HepG2 (cell line): ENCODE measurements around the gene PMS1. TPM values are rescaled to one million over a fixed set of nuclear protein-coding genes. Genes with fewer than 3 reads are reported as not detected.

Source experiments
- ATRX ChIP-seq: sonication (generic); formaldehyde crosslinking; IDR thresholded peaks from 2 replicates; pipeline ENCODE4 v1.4.0; 2020; ENCODE audit warnings: missing genetic modification reagents, borderline replicate concordance
- DRAP1 ChIP-seq: IDR thresholded peaks from 2 replicates; pipeline ENCODE4 v1.6.1; 2016; ENCODE audit warnings: missing genetic modification reagents, missing compliant biosample characterization
- GFI1 ChIP-seq: sonication (generic); formaldehyde crosslinking; IDR thresholded peaks from 2 replicates; pipeline ENCODE4 v1.5.0; 2020; ENCODE audit warnings: missing genetic modification reagents, mild to moderate bottlenecking, borderline replicate concordance
- HNF4G ChIP-seq, 2 experiments: sonication (generic) in 1 of 2; formaldehyde crosslinking in 1 of 2; IDR thresholded peaks; 2 replicates each; pipeline versions ENCODE4 v1.4.0 to v1.6.1; 2011 to 2020; ENCODE audit warnings: borderline replicate concordance in 2 of 2, low read depth in 2 of 2, mild to moderate bottlenecking in 2 of 2, low read length in 1 of 2, missing genetic modification reagents in 1 of 2, moderate library complexity in 1 of 2
- KLF11 ChIP-seq: IDR thresholded peaks from 2 replicates; pipeline ENCODE4 v1.6.1; 2016; ENCODE audit warnings: missing compliant biosample characterization
- KLF15 ChIP-seq: sonication (generic); formaldehyde crosslinking; IDR thresholded peaks from 2 replicates; pipeline ENCODE4 v1.8.1; 2023; ENCODE audit warnings: borderline replicate concordance, mild to moderate bottlenecking, inconsistent platforms, missing genetic modification reagents, mixed read lengths
- NR2F1 ChIP-seq, 2 experiments: fragments of 450-650 bp in 1 of 2; formaldehyde crosslinking in 1 of 2; IDR thresholded peaks; 2 replicates each; pipeline versions ENCODE4 v1.5.0 to v1.6.1; 2016 to 2020; ENCODE audit warnings: mild to moderate bottlenecking in 1 of 2, missing compliant biosample characterization in 1 of 2, missing genetic modification reagents in 1 of 2, moderate library complexity in 1 of 2
- TIGD3 ChIP-seq: sonication (generic); formaldehyde crosslinking; IDR thresholded peaks from 2 replicates; pipeline ENCODE4 v1.5.1; 2020; ENCODE audit warnings: mild to moderate bottlenecking, missing genetic modification reagents, borderline replicate concordance
- WIZ ChIP-seq: sonication (generic); formaldehyde crosslinking; IDR thresholded peaks from 2 replicates; pipeline ENCODE4 v1.5.1; 2020; ENCODE audit warnings: mild to moderate bottlenecking, missing genetic modification reagents
- ZBTB25 ChIP-seq: IDR thresholded peaks from 2 replicates; pipeline ENCODE4 v1.6.1; 2018; ENCODE audit warnings: missing genetic modification reagents
- ZHX1 ChIP-seq: sonication (generic); formaldehyde crosslinking; IDR thresholded peaks from 2 replicates; pipeline ENCODE4 v1.8.1; 2022; ENCODE audit warnings: low read depth, mild to moderate bottlenecking, missing genetic modification reagents
- ZNF121 ChIP-seq: sonication (generic); formaldehyde crosslinking; IDR thresholded peaks from 2 replicates; pipeline ENCODE4 v1.5.0; 2020; ENCODE audit warnings: mild to moderate bottlenecking, missing genetic modification reagents
- ZNF329 ChIP-seq: sonication (generic); formaldehyde crosslinking; IDR thresholded peaks from 2 replicates; pipeline ENCODE4 v1.9.0; 2021; ENCODE audit warnings: low read depth, mild to moderate bottlenecking, missing genetic modification reagents
- ZNF34 ChIP-seq: sonication (generic); formaldehyde crosslinking; IDR thresholded peaks from 2 replicates; pipeline ENCODE4 v1.4.0; 2020; ENCODE audit warnings: mild to moderate bottlenecking, missing genetic modification reagents, borderline replicate concordance
- ZNF749 ChIP-seq: sonication (generic); formaldehyde crosslinking; IDR thresholded peaks from 2 replicates; pipeline ENCODE4 v1.8.0; 2022; ENCODE audit warnings: mild to moderate bottlenecking, missing genetic modification reagents, moderate library complexity, borderline replicate concordance
- ZNF770 ChIP-seq: sonication (generic); formaldehyde crosslinking; IDR thresholded peaks from 2 replicates; pipeline ENCODE4 v1.5.0; 2020; ENCODE audit warnings: mild to moderate bottlenecking, missing genetic modification reagents
- ZNF782 ChIP-seq: sonication (generic); formaldehyde crosslinking; IDR thresholded peaks from 2 replicates; pipeline ENCODE4 v1.4.0; 2020; ENCODE audit warnings: missing genetic modification reagents, mild to moderate bottlenecking, borderline replicate concordance
- polyA plus RNA-seq, 8 experiments: library from polyadenylated mRNA; depleted of rRNA in 3 of 8; stranded (reverse) in 7 of 8; unstranded in 1 of 8; fragments of >200 nt; fragmentation: Illumina TruSeq in 4 of 8; extraction: Trizol in 4 of 8; gene quantifications; 2 replicates each; pipeline versions ENCODE4 v1.2.1 to v1.2.3, GENCODE V29; 2011 to 2016; ENCODE audit warnings: low read depth in 4 of 8, missing spikeins in 1 of 8, mixed read lengths in 1 of 8; ENCODE audit not compliant: insufficient read depth in 1 of 8
- total RNA-seq, 5 experiments: library from RNA; depleted of rRNA; stranded (reverse); fragments of >200 nt; fragmentation: Illumina TruSeq; extraction: Trizol; gene quantifications; 2 replicates each; pipeline ENCODE4 v1.2.3, GENCODE V29; 2016; ENCODE audit warnings: low read depth in 1 of 5

Gene PMS1
- total and polyA plus RNA-seq, 2 of the 13 experiments (the other 11 are each of a cell fraction or from before 2014, with no cell fraction given): 14.6 to 39.9 TPM

GRCh38 chr2:189762551-189763298 lies 21.5 kb upstream of the PMS1 start, which contains the start of gene OSGEPL1 (continued):
- TF ChIP-seq GFI1 (CRISPR knock-in tag) (0 out of 2 replicates have a peak, but pooled peaks have one; percentile 20), ZNF34 (CRISPR knock-in tag) (no peak), ATRX (no peak), DRAP1 (CRISPR knock-in tag) (peak; percentile 71), ZNF749 (no peak; the same call in 1 of the 2 replicates), ZBTB25 (CRISPR knock-in tag) (peak; percentile 44; the same call in 1 of the 2 replicates), ZNF121 (CRISPR knock-in tag) (no peak), WIZ (CRISPR knock-in tag) (peak; percentile 68; the same call in 1 of the 2 replicates), ZNF770 (CRISPR knock-in tag) (no peak), ZNF782 (peak; percentile 63; the same call in 1 of the 2 replicates), NR2F1 (CRISPR knock-in tag; IDR thresholded peaks at IDR 0.05) (peak; percentile 19 to 23; a peak in 1 of 4 replicates), KLF11 (CRISPR knock-in tag) (peak; percentile 64; the same call in 1 of the 2 replicates), HNF4G (IDR thresholded peaks at IDR 0.05; ENCODE audit: borderline replicate concordance, low read depth, low read length) (peak; percentile 9; the same call in 1 of the 2 replicates), HNF4G (CRISPR knock-in tag; IDR thresholded peaks at IDR 0.05; ENCODE audit: borderline replicate concordance, low read depth) (no peak; the same call in 1 of the 2 replicates), ZHX1 (CRISPR knock-in tag) (no peak), KLF15 (CRISPR knock-in tag) (0 out of 2 replicates have a peak, but pooled peaks have one; percentile 58), TIGD3 (CRISPR knock-in tag) (0 out of 2 replicates have a peak, but pooled peaks have one; percentile 46), ZNF329 (CRISPR knock-in tag) (no peak)
